Thoracic aorta (tissue), 2 donors: Measurements from ENCODE around the gene BCL7B. TPM values are rescaled to one million over a fixed set of nuclear protein-coding genes. Genes with fewer than 3 reads are reported as not detected.
A peak's percentile ranks its signal among the peaks of the same experiment; 100 is the strongest.
"Not testable (repeated sequence)": the region's sequence is repeated elsewhere in the genome, so short reads cannot be mapped to it uniquely, and the experiment has no call there.

Experiments used
- ATAC-seq: fragments of 150-250 bp; one replicate; pipeline ENCODE4 v1.8.0; 2017; ENCODE audit warnings: low read depth; ENCODE audit not compliant: insufficient number of reproducible peaks, low FRiP score
- DNase-seq: peaks from one replicate; pipeline ENCODE4 v3.0.0-alpha.2; 2020; ENCODE audit warnings: low spot score
- H3K27ac ChIP-seq, 2 donors: fragments of 200-600 bp; sonication (generic); 1 replicate in 1 of 2; 2 replicates in 1 of 2; pipeline ENCODE4 v1.5.1; 2016; ENCODE audit warnings: mild to moderate bottlenecking in 2 of 2, moderate library complexity in 2 of 2
- H3K27me3 ChIP-seq: fragments of 200-600 bp; sonication (generic); replicated peaks from 2 replicates; pipeline ENCODE4 v1.6.0; 2016; ENCODE audit warnings: mild to moderate bottlenecking; ENCODE audit not compliant: insufficient read depth
- H3K36me3 ChIP-seq: fragments of 200-600 bp; sonication (generic); one replicate; pipeline ENCODE4 v1.5.1; 2016
- H3K4me1 ChIP-seq, 2 donors: fragments of 200-600 bp; sonication (generic); 1 replicate in 1 of 2; 2 replicates in 1 of 2; pipeline versions ENCODE4 v1.5.1 to v1.6.0; 2016; ENCODE audit warnings: low read depth in 2 of 2, mild to moderate bottlenecking in 1 of 2; ENCODE audit not compliant: control insufficient read depth in 1 of 2
- H3K4me3 ChIP-seq: fragments of 200-600 bp; sonication (generic); 2 replicates; pipeline ENCODE4 v1.5.1; 2016; ENCODE audit warnings: mild to moderate bottlenecking
- H3K9me3 ChIP-seq: fragments of 200-600 bp; sonication (generic); 2 replicates; pipeline ENCODE4 v1.5.1; 2016
- CTCF ChIP-seq: fragments of 200-600 bp; sonication (generic); IDR thresholded peaks from one replicate; pipeline ENCODE4 v1.5.1; 2019; ENCODE audit warnings: antibody characterized with exemption
- total RNA-seq, 2 donors: library from RNA; depleted of rRNA; stranded (reverse); fragments of >200 nt; gene quantifications; one replicate each; pipeline versions ENCODE4 v1.1.0 to v1.2.3, GENCODE V29; 2016

BCL7B gene
- total RNA-seq, 2 donors from 2014 or later: 99.8 to 129 TPM

DNA sequence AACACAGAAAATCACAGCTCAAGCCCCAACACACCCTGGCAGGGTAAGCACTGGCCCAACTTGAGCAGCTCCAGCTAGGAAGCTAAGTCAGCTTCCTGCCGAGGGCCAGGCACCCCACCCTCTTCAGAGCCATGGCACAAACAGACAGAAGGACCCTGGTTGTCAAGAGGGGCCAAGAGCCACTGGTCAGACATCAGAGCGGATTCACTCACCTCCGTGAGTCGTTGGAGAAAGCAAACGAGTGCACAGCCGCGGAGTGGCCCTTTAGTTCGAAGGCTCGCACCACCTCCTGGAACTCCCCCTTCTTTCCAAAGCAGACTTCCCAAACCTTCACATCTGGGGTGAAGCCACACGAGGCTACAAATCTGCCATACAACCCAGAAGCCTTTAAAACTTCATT lies 13.5 kb upstream of the BCL7B start:
- no peak for ATAC-seq
- no peak for DNase-seq
- no peak overlapping the region for H3K4me3 ChIP-seq
- no peak for TF ChIP-seq CTCF
- no peaks in the 10 kb centered on the region for H3K9me3 ChIP-seq
- H3K27ac ChIP-seq: no peak overlapping the region
- no peaks in the 10 kb centered on the region for H3K27me3 ChIP-seq
- peaks cover 54% of the 10 kb centered on the region for H3K36me3 ChIP-seq
- peaks cover 0 to under 1% of the 10 kb centered on the region in 2 donors for H3K4me1 ChIP-seq

- Histone ChIP-seq H3K27ac (no peak overlapping the region), H3K36me3 (peaks cover 54% of the 10 kb centered on the region), H3K27me3 (no peaks in the 10 kb centered on the region), H3K9me3 (no peaks in the 10 kb centered on the region), H3K4me3 (no peak overlapping the region), H3K4me1 (no peaks in the 10 kb centered on the region)
- ATAC-seq (no peak), DNase-seq (no peak)
- no peak for TF ChIP-seq CTCF
These were observed 13.0 kb upstream of the BCL7B start for GRCh38 chr7:73570521-73570920.

- no peaks in the 10 kb centered on the region for H3K9me3 ChIP-seq
- DNase-seq: no peak
- ATAC-seq: no peak
- TF ChIP-seq CTCF: no peak
- H3K4me3 ChIP-seq: no peak overlapping the region
- H3K36me3 ChIP-seq: peaks cover 45% of the 10 kb centered on the region
- H3K27me3 ChIP-seq: no peaks in the 10 kb centered on the region
- H3K4me1 ChIP-seq: no peaks in the 10 kb centered on the region
- H3K27ac ChIP-seq: no peak overlapping the region
These were observed 11.6 kb upstream of the BCL7B start for GRCh38 chr7:73569042-73569608.

GRCh38 chr7:73567846-73568685 lies 10.6 kb upstream of the BCL7B start:
- DNase-seq (no peak), ATAC-seq (no peak)
- no peak for TF ChIP-seq CTCF
- H3K9me3 ChIP-seq: no peaks in the 10 kb centered on the region
- H3K4me3 ChIP-seq: no peak overlapping the region
- no peak overlapping the region for H3K27ac ChIP-seq
- no peaks in the 10 kb centered on the region for H3K4me1 ChIP-seq
- H3K36me3 ChIP-seq: peaks cover 35% of the 10 kb centered on the region
- H3K27me3 ChIP-seq: no peaks in the 10 kb centered on the region

DNA sequence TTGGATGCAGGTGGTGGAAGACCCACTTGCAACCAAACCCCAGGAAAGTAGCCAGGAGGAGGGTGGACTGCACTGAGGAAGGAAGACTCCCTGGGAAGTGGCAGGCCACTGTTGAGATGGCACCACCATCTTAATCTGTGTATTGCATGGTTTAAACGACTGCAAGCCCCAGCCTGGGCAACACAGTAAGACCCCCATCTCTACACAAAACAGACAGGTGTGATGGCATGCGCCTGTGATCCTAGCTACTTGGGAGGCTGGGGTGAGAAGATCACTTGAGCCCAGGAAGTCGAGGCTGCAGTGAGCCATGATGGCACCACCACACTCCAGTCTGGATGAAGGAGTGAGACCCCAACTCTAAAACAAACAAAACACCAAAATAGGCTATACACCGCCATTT lies 9.7 kb upstream of the BCL7B start:
- no peak for ATAC-seq
- peaks cover 26% of the 10 kb centered on the region for H3K36me3 ChIP-seq

DNA sequence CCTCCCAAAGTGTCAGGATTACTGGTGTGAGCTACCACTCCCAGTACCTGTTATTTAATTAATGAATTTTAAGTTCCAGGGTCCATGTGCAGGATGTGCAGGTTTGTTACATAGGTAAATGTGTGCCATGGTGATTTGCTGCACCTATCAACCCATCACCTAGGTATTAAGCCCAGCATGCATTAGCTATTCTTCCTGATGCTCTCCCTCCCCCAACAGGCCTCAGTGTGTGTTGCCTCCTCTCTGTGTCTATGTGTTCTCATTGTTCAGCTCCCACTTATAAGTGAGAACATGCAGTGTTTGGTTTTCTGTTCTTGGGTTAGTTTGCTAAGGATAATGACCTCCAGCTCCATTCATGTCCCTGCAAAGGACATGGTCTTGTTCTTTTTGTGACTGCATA lies 8.9 kb upstream of the BCL7B start:
- ATAC-seq, H3K27me3 ChIP-seq, DNase-seq, H3K9me3 ChIP-seq, H3K27ac ChIP-seq, H3K4me1 ChIP-seq: not testable (repeated sequence)
- Histone ChIP-seq H3K4me3 (peak overlapping the region; percentile 30), H3K36me3 (peaks cover 21% of the 10 kb centered on the region)

More for the DNA sequence above, 9.7 kb upstream of the BCL7B start:
- DNase-seq: no peak
- no peaks in the 10 kb centered on the region for H3K27me3 ChIP-seq
- H3K27ac ChIP-seq: no peak overlapping the region
- no peaks in the 10 kb centered on the region for H3K9me3 ChIP-seq
- no peaks in the 10 kb centered on the region for H3K4me1 ChIP-seq
- no peak for TF ChIP-seq CTCF
- no peak overlapping the region for H3K4me3 ChIP-seq
